HG03097 (cell line): ENCODE data around the gene CNIH1.
A peak's percentile ranks its signal among the peaks of the same experiment; 100 is the strongest.
"Not testable (repeated sequence)": the region's sequence is repeated elsewhere in the genome, so short reads cannot be mapped to it uniquely, and the experiment has no call there.

Experiments
- ATAC-seq: cut with Tn5 transposase; IDR thresholded peaks from one replicate; pipeline ENCODE4 v1.9.1; 2021; ENCODE audit not compliant: unreplicated experiment, low FRiP score

CNIH1 gene

DNA sequence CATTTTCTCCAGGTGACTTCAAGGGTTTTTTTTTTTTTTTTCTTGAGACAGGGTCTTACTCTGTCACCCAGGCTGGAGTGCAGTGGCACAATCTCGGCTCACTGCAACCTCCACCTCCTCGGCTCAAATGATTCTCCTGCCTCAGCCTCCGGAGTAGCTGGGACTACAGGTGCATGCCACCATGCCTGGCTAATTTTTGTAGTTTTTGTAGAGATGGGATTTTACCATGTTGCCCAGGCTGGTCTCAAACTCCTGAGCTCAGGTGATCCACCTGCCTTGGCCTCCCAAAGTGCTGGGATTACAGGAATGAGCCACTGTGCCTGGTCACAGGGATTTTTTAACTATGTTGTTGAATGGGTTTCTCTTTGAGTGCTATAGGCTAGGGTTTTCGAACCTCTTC is 3.2 kb downstream of the CNIH1 start:
- not testable (repeated sequence) for ATAC-seq

- ATAC-seq: no peak
Observed at GRCh38 chr14:54435500-54435981, 5.6 kb downstream of the CNIH1 start.

DNA sequence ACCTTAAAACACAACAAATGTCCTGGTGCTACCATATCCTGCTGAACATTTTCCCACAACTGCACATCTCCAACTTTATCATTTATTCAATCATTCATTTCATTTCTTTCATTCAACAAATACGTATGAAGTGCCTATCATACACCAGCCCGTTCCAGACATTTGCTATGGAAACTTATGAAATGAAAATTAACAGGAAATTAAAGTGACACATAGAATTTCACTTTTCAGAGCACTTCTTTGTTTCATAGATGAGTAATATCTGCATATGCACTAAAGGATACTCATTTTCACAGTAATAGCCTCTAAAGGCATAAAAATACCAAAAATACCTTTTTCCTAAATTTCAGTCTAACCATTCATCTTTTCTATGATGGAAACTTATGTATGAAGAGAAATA is 12.6 kb downstream of the CNIH1 start:
- no peak for ATAC-seq

- ATAC-seq: no peak
Observed at GRCh38 chr14:54427871-54428270, 13.3 kb downstream of the CNIH1 start.

DNA sequence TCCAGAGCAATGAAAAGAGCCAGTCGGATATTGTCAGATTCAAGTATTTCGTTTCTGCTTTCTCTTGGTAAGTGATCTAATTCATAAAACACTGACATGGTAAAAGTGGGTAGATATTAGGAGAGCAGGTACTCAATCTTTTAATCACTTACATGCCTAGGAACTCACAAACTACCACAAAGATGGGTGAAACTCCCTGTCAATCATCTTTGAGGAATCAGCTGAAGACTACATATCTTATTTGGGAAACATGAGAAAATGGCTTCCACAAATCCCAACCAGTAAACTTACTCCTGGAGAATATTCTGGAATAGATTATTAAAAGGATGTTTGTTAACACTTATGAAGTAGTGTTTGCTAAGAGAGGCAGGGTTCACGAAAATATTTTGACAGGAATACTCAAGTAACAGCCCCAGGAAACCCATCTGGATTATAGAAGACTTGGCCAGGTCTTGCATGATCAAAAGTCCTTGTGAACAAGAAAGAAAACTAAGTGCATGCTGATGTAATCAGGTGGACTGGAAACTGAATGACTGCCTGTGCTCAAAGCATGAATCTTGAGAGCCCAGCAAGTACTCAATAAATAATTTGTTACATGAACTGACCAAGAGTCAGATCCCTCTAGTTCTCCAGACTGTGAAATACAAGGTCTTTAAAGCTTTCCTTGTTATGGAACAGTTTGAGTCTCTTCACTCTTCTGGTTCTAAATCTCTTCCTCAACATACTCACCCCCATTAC is 15.5 kb downstream of the CNIH1 start:
- no peak for ATAC-seq

GRCh38 chr14:54425068-54425467 is 16.1 kb downstream of the CNIH1 start:
- no peak for ATAC-seq

DNA sequence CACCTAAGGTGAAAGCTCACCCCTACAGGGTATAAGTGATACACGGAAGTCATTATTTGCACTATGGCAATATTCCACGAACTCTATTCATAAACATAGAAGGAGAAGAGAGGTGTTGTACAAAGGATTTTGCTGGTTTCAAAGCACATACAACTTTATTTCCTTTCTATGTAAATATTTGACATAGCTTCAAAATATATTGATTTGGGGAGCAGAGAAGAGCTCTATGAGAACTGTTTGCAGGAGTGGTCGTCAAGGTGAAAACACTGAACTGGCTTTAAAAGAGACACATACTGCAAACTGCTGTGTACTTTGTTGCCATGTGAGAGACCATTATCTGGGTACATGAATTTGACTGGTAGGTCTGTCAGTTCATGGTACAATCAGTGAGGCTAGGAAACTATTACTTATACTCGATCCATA is 16.7 kb downstream of the CNIH1 start:
- no peak for ATAC-seq

GRCh38 chr14:54423991-54424390 is 17.2 kb downstream of the CNIH1 start:
- no peak for ATAC-seq

DNA sequence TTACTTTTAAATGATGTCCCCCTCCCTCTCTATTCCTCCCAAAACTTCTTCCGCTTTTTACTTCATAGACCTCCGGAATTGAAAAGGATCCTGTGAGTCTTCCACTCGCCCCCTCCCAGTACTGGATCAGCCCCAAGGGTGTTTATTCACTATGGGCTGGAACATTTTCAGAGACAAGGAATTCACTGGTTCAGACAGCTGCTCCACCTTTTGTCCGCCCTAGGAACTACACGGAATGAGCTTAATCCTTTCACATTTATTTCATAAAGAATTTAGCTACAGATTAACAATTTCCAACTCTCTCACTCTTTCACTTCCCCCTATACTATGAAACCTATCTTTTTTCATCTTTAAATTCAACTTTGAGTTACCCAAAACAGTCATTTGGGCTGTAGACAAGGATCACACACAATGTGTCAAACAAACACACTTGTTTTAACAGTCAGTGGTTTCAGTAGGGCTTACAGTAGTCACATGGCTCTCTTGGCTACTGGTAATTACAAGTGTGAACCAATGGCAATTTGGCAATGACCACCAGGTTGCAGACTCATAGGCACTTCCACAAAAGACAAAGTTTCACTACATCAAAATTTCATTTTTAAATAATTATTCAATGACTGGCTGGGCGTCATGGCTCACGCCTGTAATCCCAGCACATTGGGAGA is 20.6 kb downstream of the CNIH1 start:
- ATAC-seq: no peak

DNA sequence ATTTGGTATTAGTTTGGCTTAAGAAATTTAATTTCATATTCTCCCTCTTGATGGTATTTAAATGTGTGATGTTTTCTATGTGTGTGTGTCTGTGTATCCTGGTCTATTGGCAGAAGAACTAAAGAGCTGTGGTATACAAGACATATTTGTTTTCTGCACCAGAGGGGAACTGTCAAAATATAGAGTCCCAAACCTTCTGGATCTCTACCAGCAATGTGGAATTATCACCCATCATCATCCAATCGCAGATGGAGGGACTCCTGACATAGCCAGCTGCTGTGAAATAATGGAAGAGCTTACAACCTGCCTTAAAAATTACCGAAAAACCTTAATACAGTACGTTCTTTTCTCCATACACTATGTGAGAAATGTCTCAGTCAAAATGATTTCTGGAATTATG is 29.8 kb downstream of the CNIH1 start:
- ATAC-seq: no peak

- no peak for ATAC-seq
Observed at GRCh38 chr14:54410215-54410614, 31.0 kb downstream of the CNIH1 start.

DNA sequence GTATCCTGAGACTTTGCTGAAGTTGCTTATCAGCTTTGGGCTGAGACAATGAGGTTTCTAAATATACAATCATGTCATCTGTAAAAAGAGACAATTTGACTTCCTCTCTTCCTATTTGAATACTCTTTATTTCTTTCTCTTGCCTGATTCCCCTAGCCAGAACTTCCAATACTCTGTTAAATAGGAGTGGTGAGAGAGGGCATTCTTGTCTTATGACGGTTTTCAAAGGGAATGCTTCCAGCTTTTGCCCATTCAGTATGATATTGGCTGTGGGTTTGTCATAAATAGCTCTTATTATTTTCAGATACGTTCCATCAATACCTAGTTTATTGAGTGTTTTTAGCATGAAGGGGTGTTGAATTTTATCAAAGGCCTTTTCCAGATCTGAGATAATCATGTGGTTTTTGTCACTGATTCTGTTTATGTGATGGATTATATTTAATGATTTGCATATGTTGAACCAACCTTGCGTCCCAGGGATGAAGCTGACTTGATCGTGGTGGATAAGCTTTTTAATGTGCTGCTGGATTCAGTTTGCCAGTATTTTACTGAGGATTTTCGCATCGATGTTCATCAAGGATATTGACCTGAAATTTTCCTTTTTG is 37.7 kb downstream of the CNIH1 start:
- ATAC-seq: not testable (repeated sequence)

DNA sequence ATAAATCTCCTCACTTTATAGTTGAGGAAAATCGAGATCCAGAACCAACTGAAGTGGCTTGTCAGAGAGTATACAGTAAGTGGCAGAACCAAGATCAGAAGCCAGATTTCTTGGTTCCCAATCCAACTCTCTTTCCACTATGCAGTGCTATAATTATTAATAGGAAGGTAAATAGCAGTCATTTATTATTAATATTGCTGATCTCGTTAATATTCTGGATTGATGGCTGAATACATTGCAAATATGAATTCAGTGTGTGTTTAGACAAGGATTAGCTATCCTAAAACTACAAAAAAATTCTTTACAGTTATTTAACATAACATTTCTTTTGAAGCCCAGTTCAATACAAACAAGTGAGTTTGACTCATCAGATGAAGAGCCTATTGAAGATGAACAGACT is 41.6 kb downstream of the CNIH1 start:
- ATAC-seq: no peak

GRCh38 chr14:54396493-54397335 is 44.5 kb downstream of the CNIH1 start, which contains the start of gene CDKN3:
Gene CDKN3, plus strand, starts transcription at chr14:54397007. Its CDS starts 62 bp downstream, at chr14:54397069.
- ATAC-seq: peak; percentile 96

DNA sequence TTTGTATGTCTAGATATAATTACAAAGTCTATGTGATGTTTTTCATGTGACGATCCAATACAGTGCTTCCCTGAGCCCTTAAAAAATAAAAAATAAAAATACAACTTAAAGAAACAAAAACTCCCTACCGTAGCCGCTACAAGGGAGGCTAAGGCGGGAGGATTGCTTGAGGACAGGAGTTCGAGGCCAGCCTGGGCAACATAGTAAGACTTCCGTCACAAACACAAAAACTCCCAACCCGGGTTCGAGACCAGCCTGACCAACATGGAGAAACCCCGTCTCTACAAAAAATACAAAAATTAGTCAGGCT is 45.0 kb downstream of the CNIH1 start:
- ATAC-seq: no peak

DNA sequence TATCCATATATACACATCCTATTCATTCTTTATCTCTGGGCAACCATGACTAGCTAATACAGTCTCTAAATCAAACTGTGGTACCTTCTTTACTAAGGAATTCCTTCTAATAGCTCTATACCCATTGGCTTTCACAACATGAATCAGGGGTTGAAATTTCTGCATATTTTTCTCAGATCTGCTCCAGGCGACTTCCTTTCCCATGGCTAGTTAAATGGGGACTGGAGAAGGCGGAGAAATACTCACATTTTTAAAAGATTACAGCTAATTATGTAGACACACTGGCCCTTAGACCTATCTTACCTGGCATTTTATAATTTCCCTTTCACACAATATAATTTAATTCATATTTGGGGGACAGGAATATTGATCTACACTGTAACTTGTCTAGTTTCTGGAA is 45.5 kb downstream of the CNIH1 start:
- ATAC-seq: no peak

DNA sequence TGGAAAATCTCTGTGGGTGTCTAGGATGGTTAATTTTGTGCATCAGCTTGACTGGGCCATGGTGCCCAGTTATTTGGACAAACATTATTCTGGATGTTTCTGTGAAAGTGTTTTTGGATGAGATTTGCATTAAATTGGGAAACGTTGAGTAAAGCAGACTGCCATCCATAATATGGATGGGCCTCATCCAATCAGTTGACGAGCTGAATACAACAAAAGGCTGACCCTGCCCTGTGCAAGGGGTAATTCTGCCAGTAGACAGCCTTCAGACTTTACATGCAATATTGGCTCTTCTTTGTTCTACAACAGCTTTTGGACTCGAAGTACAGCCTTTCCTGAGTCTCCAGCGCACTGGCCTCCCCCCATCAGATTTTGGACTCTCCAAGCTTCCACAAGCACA is 45.9 kb downstream of the CNIH1 start:
- no peak for ATAC-seq

DNA sequence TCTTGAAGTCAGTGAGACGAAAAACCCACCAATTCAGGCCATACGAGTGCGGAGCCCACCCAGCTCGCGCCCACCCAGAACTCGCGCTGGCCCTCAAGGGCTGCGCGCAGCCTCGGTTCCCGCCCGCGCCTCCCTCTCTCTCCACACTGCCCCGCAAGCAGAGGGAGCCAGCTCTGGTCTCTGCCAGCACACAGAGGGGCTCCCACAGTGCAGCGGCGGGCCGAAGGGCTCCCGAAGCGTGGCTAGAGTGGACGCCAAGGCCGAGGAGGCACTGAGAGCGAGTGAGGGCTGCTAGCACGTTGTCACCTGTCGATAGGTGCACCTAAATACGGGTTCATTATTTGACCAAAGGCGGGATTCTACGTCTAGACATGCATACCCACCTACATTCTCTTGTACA is 46.6 kb downstream of the CNIH1 start:
- no peak for ATAC-seq

GRCh38 chr14:54392986-54393884 is 47.9 kb downstream of the CNIH1 start:
- ATAC-seq: not testable (repeated sequence)
